Stimulated activated CD4-positive, alpha-beta T cell treated with anti-CD3 and anti-CD28 coated beads, Interleukin-15, amount 100 ng/mL, for 1 hour (primary cell): ENCODE measurements around the gene KAT6B.

Experiments used
- DNase-seq, 2 donors: peaks; one replicate each; pipeline ENCODE4 v3.0.0-alpha.2; 2020; ENCODE audit warnings: low read depth in 1 of 2, low spot score in 1 of 2

Gene KAT6B

DNA sequence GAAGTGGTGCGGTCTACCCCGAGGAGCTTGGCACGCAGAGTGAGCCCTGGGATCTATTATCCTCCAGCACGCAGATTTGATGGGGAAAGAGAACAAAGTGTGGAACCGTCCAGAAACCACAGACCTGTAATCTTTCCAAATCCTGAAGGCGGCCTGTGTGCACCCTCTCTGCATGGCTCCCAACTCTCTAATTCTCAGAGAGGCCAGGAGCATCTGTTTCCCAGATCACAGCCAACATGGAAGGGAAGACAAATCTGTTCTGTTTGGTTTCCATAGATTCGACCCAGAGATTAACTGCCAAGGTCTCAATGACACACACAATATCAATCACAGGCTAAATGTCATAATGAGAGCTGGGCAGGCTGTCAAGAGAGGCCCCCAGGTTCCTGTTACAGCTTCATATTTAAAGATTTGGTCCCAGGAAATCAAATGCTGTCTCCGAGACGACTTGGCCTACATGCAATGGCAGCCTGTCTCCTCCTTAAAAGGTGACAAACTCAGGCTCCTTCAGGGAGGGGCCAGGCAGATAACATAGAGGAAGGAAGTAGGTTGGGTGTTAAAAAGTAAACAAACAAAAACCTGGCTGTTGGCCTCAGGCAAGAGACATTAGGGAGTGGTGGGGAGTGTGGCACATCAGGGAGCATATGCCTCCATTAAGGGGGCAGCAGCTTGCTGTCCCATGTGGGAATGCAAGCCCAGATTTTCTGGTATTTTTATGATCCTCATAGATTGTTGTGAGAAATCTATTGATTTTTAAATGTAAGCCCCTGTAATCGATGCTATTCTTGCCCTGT, 236.3 kb downstream of the KAT6B start:
- no peak for DNase-seq

DNA sequence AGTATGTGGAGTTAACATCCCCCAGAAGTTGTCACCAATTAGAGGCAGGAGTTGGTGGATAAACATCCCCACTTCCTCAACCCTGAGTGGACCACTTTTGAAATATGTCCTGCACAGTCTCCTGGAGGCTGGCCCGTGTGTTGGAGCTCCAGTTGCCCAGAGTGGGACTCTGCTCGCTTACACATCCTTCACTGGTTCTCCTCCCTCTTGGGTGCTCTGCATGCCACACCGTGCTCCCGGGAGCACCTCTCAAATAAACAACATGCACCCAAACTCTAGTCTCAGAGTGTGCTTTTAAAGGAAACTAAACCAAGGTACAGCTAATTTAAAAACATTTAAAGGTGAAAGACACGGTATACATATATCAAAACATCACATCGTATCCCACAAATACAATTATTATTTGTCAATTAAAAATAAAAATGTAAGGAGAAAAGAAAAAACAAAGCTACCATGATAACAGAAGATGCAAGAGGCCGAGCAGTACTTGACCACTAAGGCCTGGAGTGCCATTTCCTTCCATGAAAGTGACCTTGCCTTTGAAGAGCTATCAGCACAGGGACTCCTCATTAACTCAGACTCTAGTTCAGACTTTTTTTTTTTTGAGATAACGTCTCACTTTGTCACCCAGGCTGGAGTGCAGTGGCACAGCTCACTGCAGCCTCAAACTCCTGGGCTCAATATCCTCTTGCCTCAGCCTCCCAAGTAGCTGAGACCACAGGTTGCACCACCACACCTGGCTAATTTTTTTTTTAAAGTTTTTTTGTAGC, 237.2 kb downstream of the KAT6B start:
- no peak for DNase-seq

DNA sequence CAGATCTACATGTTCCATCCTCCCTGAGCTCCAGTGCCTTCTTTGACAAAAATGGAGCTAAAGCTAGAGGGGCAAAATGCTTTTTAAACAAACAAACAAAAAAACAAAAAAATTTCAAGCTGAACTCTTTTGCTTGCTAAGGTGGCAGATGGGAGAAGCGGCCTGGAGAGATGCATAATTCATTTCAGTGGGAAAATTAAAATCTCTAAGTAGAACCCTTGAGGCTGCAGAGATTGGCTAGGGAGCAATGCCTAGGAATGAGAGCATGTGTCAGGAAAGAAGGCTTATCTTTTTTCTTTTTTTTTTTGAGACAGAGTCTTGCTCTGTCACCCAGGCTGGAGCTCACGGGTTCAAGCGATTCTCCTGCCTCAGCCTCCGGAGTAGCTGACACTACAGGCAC, 238.7 kb downstream of the KAT6B start:
- DNase-seq = no peak

DNA sequence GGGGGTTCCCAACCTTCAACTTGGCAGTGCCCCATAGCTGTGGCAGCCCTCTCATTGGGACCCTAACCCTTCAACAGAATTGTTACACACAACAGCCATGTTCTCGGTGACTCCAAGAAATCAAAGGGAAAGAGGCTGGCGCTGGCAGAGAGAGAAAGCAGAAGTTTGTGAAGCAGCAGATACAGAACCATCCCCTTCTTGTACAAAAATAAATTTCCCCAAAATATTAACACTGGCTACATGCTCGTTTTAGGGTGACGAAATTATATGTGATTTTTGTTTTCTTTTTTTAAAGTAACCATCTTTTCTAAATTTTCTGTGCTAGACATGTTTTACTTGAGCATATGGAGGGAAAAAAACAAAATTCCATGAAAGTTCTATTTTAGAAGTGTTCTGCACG, 239.9 kb downstream of the KAT6B start:
- DNase-seq = no peak

DNA sequence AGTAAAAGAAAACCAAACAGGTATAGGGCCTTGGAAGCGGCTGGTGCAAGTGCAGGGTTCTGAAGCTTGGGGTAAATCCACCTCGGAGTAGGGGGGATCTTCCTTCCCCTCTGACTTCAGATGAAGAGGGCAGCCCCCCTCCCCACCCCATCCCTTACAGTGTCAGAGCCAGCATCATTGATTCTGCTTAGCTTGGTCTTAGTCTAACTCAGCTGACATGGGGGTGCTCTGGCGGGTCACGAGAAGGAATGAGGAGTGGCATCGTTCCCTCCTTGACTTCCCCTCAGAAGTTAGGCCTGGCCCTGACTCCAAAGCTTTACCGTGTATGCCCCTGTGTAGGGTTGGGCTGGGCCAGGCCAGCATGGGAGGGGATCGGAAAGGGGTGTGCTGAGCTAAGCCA, 240.9 kb downstream of the KAT6B start:
- no peak for DNase-seq

DNA sequence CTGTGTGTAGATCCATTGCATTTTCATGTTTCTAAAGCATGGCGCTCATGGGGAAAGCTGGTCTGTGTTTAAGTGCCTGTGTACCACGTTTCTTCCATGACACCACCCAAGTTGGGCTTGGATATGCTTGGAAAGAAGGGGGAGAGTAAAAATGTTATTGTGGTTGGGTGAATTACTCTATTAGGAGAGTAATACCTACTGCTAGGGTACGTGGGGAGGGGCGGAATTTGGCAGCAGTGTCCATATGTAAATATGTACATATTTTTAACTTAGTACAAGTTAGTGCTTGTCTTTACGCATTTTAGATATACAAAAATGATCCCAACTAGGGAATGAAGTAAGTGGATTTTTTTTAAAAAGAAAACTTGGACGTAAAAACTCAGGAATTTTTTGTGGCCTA, 242.1 kb downstream of the KAT6B start:
- no peak for DNase-seq

DNA sequence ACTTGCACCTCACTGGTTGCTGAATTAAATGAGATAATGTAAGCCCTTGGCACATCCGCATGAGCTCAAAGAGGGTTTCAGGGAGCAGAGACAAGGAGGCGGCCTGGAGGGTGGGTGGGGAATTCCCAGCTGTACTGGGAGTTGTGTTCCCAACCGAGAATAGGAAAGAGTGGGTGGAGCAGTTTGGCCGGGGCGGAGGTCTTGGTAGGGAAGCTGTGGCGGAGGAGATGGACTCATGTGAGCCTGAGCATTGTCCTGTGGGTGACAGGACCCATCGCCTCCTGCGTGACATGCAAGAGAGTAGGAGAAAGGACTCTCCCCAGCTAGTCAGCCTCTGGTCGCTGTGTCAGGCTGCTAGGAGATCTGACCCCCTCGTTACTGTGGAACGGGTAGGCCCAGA, 244.1 kb downstream of the KAT6B start:
- DNase-seq = no peak

DNA sequence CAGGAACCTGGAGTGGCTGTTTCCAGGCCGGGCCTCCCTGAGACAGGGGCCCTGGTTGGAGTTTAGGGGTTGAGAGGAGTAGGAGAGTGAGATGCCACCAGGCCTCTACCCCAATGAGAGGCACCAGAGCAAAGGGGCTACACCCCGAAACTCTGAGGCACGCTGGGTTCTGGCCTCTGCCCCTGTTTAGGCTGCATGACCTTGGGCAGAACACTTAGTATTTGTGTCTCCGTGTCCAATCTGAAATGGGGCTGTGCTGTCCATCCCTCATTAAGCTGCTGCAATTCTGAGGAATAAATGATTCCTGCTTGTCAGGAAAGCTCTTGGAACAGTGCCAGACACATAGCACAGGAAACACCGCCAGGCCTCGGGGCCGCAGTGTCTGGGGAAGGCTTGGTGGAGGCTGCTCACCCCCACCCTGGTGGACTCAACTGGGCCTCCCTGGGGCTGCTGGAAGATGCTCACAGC, 244.6 kb downstream of the KAT6B start:
- no peak for DNase-seq

DNA sequence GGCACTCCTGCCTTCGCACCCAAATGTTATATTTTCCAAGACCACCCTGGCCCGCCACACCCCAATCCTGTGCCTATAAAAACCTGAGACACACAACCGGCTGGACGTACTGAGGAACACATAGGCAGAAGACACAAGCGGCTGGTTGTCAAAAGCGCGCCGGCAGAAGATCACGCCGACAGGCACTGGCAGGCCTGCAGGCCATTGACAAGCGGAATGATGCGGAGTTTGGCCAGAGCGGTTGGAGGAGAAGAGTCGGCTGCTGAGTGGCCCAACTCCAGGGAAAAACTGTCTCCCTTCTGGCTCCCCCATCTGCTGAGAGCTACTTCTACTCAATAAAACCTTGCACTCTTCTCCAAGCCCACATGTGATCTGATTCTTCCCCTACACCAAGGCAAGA, 245.4 kb downstream of the KAT6B start:
- DNase-seq = no peak

DNA sequence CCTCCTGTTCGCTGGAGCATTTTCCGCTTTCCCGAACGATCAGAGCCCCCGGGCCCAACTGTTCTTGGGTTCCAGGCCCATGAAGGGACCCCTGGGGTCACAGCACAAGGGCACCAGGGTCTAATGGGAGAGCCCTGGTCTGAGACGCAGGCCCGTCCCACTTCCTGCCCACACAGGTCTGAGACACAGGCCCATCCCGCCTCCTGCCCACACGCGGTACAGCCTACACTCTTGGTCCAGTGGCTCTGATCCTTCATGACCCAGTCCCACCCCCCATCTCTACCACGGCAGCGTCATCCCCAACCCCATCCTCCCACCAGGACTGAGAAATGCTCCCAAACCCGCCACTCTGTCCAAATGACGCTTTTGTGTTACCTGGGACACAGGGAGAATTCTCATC, 246.3 kb downstream of the KAT6B start:
- DNase-seq = no peak

DNA sequence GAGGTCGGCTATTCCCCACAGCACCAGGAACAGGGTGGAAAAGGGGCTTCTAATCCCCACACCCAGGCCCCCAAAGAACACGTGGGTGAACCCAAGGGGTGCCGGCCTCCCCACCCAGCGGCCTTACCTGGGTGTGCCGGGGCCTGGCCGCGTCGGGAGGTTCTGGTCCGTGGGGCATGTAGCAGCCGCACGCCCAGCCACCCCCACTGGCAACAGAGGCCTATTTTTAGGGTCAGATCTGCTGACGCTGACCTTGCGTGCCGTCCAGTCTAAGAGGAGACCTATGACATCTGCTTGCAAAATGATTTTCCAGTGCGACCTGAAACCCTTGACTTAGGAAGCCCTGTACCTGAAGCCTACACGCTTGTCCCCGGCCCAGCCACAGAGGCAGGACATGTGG, 247.0 kb downstream of the KAT6B start:
- DNase-seq = no peak

DNA sequence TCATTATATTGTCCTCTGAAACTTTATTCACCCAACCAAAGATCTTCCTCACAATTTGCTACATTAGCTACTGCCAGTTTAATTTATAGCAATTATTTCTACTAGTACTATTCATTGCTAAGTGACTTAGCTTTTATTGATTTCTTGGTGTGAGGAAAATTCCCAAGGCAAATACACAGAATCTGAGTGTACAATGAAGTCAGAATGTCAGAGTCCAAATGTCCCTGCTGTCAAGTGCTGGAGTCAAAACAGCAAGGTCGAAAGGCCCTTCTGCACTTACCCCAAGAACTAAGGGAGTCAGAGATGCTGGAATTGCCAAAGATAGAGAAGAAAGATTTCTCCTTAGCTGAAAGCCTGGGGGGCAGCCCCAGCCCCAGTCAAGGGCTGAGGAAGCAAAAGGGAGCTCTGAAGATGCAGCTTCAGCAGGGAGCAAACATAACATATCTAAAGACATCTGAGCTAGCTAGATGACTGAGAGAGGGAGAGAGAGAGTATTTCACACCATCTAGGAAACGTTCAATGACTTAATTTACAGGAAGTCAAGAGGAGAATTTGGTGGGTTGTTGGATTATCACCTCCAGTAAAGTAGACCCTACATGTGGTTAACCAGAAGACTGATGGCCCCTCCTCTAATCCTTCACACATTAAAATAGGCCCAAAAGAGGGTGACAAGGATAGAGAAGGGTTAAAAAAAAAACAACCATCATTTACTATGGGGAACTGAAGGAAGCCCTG, 248.5 kb downstream of the KAT6B start:
- no peak for DNase-seq

DNA sequence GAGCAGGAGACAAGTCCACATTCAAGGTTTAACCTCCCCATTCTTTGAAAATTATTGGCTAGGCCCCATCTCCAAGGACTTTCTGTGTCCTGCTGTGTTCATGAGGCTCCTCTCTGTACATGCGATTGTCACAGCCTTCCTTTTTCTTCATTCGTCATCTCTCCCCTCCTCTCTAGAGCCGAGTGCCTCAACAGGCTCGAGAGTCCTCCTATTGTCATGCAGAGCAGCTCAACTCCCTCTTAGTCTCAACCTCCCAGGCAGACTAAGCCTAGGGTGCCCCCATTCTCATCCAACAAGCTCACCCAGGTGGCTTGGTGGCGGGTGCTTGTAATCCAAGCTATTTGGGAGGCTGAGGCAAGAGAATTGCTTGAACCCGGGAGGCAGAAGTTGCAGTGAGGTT, 249.9 kb downstream of the KAT6B start:
- no peak for DNase-seq

DNA sequence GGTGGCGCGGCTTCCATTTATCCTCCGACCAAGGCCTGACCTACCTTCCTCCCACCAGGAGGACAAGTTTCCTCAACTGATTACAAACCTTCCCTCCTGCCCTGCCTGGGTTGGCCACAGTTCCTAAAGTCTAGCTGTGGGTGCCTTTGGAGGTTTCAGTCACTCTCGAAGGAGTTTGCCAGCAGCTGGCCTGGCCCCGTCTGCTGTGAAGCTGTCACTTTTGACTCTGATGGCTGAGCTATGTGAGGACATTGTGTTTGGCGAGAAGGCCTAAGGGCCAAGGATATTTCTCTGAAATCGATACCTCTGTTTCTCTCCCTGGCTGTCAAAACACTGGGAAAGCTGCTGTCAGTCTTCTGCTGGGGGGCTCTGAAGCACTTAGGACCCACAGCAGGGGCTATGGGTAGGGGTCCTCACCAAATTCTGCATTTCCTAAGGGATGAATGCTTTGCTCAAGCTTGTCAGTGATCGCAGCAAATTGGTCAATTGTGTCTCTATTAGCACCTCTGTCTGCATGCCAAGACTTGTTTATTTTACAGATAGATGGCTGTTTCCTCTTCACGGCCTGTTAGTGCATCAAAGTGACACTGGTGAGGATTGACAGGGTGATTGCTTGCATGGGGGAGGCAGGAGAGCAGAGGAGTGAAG, 253.2 kb downstream of the KAT6B start:
- no peak for DNase-seq

DNA sequence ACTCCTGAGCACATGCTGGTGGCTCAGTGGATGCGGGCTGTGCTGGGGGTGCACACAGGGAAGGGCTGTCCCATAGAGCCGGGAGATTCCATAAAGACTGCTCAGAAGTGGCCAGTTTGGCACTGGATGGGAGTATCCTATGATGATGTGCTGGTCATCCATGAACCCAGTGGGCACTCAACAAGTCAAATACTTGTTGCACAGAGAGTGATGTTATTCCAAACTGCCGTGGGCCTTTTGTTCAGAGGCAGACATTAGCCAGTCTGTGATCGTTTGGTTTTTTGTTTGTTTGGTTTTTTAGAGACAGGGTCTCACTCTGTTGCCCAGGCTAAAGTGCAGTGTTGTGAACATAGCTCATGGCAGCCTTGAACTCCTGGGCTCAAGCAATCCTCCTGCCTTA, 254.2 kb downstream of the KAT6B start:
- DNase-seq = no peak

DNA sequence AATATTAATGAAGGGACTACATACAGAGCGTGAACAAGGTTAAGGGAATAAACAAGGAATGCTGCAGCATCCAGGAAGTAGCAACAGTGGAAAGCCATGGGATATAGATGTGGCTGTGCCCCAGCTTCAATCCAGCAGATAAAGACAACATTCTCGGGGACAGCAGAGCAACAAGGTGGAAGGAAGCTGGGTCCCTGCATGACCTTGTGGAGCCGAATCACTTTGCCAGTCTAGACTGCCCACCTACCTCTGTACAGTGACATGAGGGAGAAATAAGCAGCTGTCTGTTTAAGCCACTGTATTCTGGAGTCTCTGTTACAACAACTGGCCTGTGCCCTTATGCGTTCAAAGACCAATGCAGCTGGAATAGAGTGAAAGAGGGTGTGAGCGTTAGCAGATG, 255.0 kb downstream of the KAT6B start:
- DNase-seq = no peak
